Measurements from ENCODE around the gene SEMA5A. TPM values are rescaled to one million over a fixed set of nuclear protein-coding genes. Genes with fewer than 3 reads are reported as not detected.

The SEMA5A gene
- total RNA-seq, 1 donor from 2014 or later = 0.40 TPM

GRCh38 chr5:9182899-9183695 lies 362.8 kb downstream of the SEMA5A start:
- DNase-seq (ENCODE audit: low read depth, low spot score) = no peak

- DNase-seq (ENCODE audit: low read depth, low spot score) = no peak
These were observed 369.2 kb downstream of the SEMA5A start for GRCh38 chr5:9176641-9177040.

- DNase-seq (ENCODE audit: low read depth, low spot score) = no peak
These were observed 371.4 kb downstream of the SEMA5A start for GRCh38 chr5:9174446-9174845.

GRCh38 chr5:9173281-9174048 lies 372.4 kb downstream of the SEMA5A start:
- no peak for DNase-seq (ENCODE audit: low read depth, low spot score)

- DNase-seq (ENCODE audit: low read depth, low spot score) = no peak
These were observed 375.8 kb downstream of the SEMA5A start for GRCh38 chr5:9170026-9170425.

GRCh38 chr5:9169557-9169902 lies 376.3 kb downstream of the SEMA5A start:
- DNase-seq (ENCODE audit: low read depth, low spot score) = no peak

GRCh38 chr5:9168791-9169556 lies 376.9 kb downstream of the SEMA5A start:
- DNase-seq (ENCODE audit: low read depth, low spot score) = no peak

GRCh38 chr5:9166202-9167112 lies 379.4 kb downstream of the SEMA5A start:
- no peak for DNase-seq (ENCODE audit: low read depth, low spot score)

GRCh38 chr5:9165546-9165945 lies 380.3 kb downstream of the SEMA5A start:
- no peak for DNase-seq (ENCODE audit: low read depth, low spot score)

- no peak for DNase-seq (ENCODE audit: low read depth, low spot score)
These were observed 385.1 kb downstream of the SEMA5A start for GRCh38 chr5:9160747-9161146.

- no peak for DNase-seq (ENCODE audit: low read depth, low spot score)
These were observed 388.1 kb downstream of the SEMA5A start for GRCh38 chr5:9157811-9158210.

- no peak for DNase-seq (ENCODE audit: low read depth, low spot score)
These were observed 388.9 kb downstream of the SEMA5A start for GRCh38 chr5:9157020-9157419.

GRCh38 chr5:9156282-9156681 lies 389.6 kb downstream of the SEMA5A start:
- no peak for DNase-seq (ENCODE audit: low read depth, low spot score)

GRCh38 chr5:9151684-9152427 lies 394.0 kb downstream of the SEMA5A start:
- DNase-seq (ENCODE audit: low read depth, low spot score) = no peak

- no peak for DNase-seq (ENCODE audit: low read depth, low spot score)
These were observed 395.9 kb downstream of the SEMA5A start for GRCh38 chr5:9149988-9150387.

- no peak for DNase-seq (ENCODE audit: low read depth, low spot score)
These were observed 397.6 kb downstream of the SEMA5A start for GRCh38 chr5:9148242-9148641.

- no peak for DNase-seq (ENCODE audit: low read depth, low spot score)
These were observed 405.2 kb downstream of the SEMA5A start for GRCh38 chr5:9140711-9141110.

- no peak for DNase-seq (ENCODE audit: low read depth, low spot score)
These were observed 405.7 kb downstream of the SEMA5A start for GRCh38 chr5:9140202-9140601.

- DNase-seq (ENCODE audit: low read depth, low spot score) = no peak
These were observed 406.5 kb downstream of the SEMA5A start for GRCh38 chr5:9139344-9139743.

GRCh38 chr5:9128136-9128535 lies 417.7 kb downstream of the SEMA5A start:
- DNase-seq (ENCODE audit: low read depth, low spot score) = no peak
